Jurkat, Clone E6-1 (cell line): ENCODE measurements around the gene TMEM132A.

ENCODE experiments used
- DNase-seq: peaks from one replicate; pipeline ENCODE4 v3.0.0-alpha.2; 2011; ENCODE audit warnings: low read depth, low spot score
- H3K4me3 ChIP-seq: 2 replicates; pipeline ENCODE4 v1.5.1; 2011; ENCODE audit warnings: mild to moderate bottlenecking, low read length, control low read depth, moderate library complexity

Gene TMEM132A

GRCh38 chr11:60948250-60948649 lies 24.0 kb downstream of the TMEM132A start:
- DNase-seq: no peak
- no peak overlapping the region for H3K4me3 ChIP-seq

- H3K4me3 ChIP-seq: no peak overlapping the region
- DNase-seq: no peak
Measured at GRCh38 chr11:60950024-60950423, 25.8 kb downstream of the TMEM132A start.

GRCh38 chr11:60950933-60951605 lies 26.8 kb downstream of the TMEM132A start:
- no peak overlapping the region for H3K4me3 ChIP-seq

GRCh38 chr11:60951606-60951903 lies 27.3 kb downstream of the TMEM132A start:
- no peak overlapping the region for H3K4me3 ChIP-seq
- DNase-seq: no peak

More at GRCh38 chr11:60950933-60951605, 26.8 kb downstream of the TMEM132A start:
- no peak for DNase-seq

GRCh38 chr11:60951904-60952741 lies 27.9 kb downstream of the TMEM132A start, which contains the start of gene SLC15A3:
SLC15A3 (minus strand) TSS chr11:60952176; CDS start chr11:60951551, 625 bp downstream.
- no peak within 1 kb of the TSS for H3K4me3 ChIP-seq
- DNase-seq: no peak

- H3K4me3 ChIP-seq: no peak overlapping the region
- DNase-seq: no peak
Measured at GRCh38 chr11:60952742-60953170, 28.5 kb downstream of the TMEM132A start.

GRCh38 chr11:60953781-60954180 lies 29.5 kb downstream of the TMEM132A start:
- DNase-seq: no peak
- no peak overlapping the region for H3K4me3 ChIP-seq

- DNase-seq: no peak
- no peak overlapping the region for H3K4me3 ChIP-seq
Measured at GRCh38 chr11:60954421-60954820, 30.2 kb downstream of the TMEM132A start.

- DNase-seq: no peak
Measured at GRCh38 chr11:60955571-60955970, 31.3 kb downstream of the TMEM132A start.

GRCh38 chr11:60957188-60957587 lies 32.9 kb downstream of the TMEM132A start:
- H3K4me3 ChIP-seq: no peak overlapping the region
- no peak for DNase-seq

More at GRCh38 chr11:60955571-60955970, 31.3 kb downstream of the TMEM132A start:
- H3K4me3 ChIP-seq: no peak overlapping the region

GRCh38 chr11:60959431-60959830 lies 35.2 kb downstream of the TMEM132A start:
- DNase-seq: no peak
- no peak overlapping the region for H3K4me3 ChIP-seq

- DNase-seq: no peak
- no peak overlapping the region for H3K4me3 ChIP-seq
Measured at GRCh38 chr11:60960405-60960804, 36.1 kb downstream of the TMEM132A start.

- no peak overlapping the region for H3K4me3 ChIP-seq
- DNase-seq: no peak
Measured at GRCh38 chr11:60964801-60965200, 40.5 kb downstream of the TMEM132A start.

GRCh38 chr11:60966890-60967289 lies 42.6 kb downstream of the TMEM132A start:
- DNase-seq: no peak
- H3K4me3 ChIP-seq: no peak overlapping the region

GRCh38 chr11:60968223-60968622 lies 44.0 kb downstream of the TMEM132A start:
- DNase-seq: no peak
- H3K4me3 ChIP-seq: no peak overlapping the region

- no peak overlapping the region for H3K4me3 ChIP-seq
- DNase-seq: peak; percentile 58
Measured at GRCh38 chr11:60970369-60970774, 46.1 kb downstream of the TMEM132A start.

GRCh38 chr11:60970890-60971289 lies 46.6 kb downstream of the TMEM132A start:
- DNase-seq: no peak
- H3K4me3 ChIP-seq: peak overlapping the region; percentile 67

- DNase-seq: peak; percentile 87
- H3K4me3 ChIP-seq: peak within 1 kb of the TSS; percentile 67
Measured at GRCh38 chr11:60971520-60971919, 47.3 kb downstream of the TMEM132A start, which contains the start of gene CD6. CD6 (plus strand) TSS chr11:60971680; CDS start chr11:60971866, 186 bp downstream.

GRCh38 chr11:60972182-60973030 lies 48.1 kb downstream of the TMEM132A start:
- DNase-seq: no peak
- H3K4me3 ChIP-seq: peak overlapping the region; percentile 67
